HG03521 (cell line): ENCODE measurements around the gene LAMP1.
"Not testable (repeated sequence)": the region's sequence is repeated elsewhere in the genome, so short reads cannot be mapped to it uniquely, and the experiment has no call there.

Source experiments
- ATAC-seq: cut with Tn5 transposase; IDR thresholded peaks from one replicate; pipeline ENCODE4 v1.9.1; 2021; ENCODE audit warnings: mild to moderate bottlenecking, moderate library complexity; ENCODE audit not compliant: unreplicated experiment

LAMP1 gene

GRCh38 chr13:113354831-113355610 lies 58.0 kb downstream of the LAMP1 start:
- no peak for ATAC-seq

GRCh38 chr13:113355621-113356020 lies 58.6 kb downstream of the LAMP1 start:
- ATAC-seq, result no peak

GRCh38 chr13:113356596-113356995 lies 59.6 kb downstream of the LAMP1 start:
- no peak for ATAC-seq

- ATAC-seq, result no peak
These were observed 60.5 kb downstream of the LAMP1 start for GRCh38 chr13:113357529-113357928.

- ATAC-seq, result no peak
These were observed 61.7 kb downstream of the LAMP1 start for GRCh38 chr13:113358653-113359190.

GRCh38 chr13:113359571-113359970 lies 62.5 kb downstream of the LAMP1 start:
- ATAC-seq, result no peak

GRCh38 chr13:113360446-113360845 lies 63.4 kb downstream of the LAMP1 start:
- no peak for ATAC-seq

GRCh38 chr13:113361406-113361805 lies 64.4 kb downstream of the LAMP1 start:
- no peak for ATAC-seq

- ATAC-seq, result no peak
These were observed 67.4 kb downstream of the LAMP1 start for GRCh38 chr13:113364311-113364889.

GRCh38 chr13:113364901-113365582 lies 68.0 kb downstream of the LAMP1 start:
- no peak for ATAC-seq

- ATAC-seq, result no peak
These were observed 68.5 kb downstream of the LAMP1 start for GRCh38 chr13:113365583-113365970.

GRCh38 chr13:113365971-113366588 lies 69.0 kb downstream of the LAMP1 start:
- no peak for ATAC-seq

GRCh38 chr13:113367020-113367560 lies 70.1 kb downstream of the LAMP1 start:
- no peak for ATAC-seq

- ATAC-seq, result no peak
These were observed 70.7 kb downstream of the LAMP1 start for GRCh38 chr13:113367771-113368170.

- ATAC-seq, result not testable (repeated sequence)
These were observed 71.3 kb downstream of the LAMP1 start for GRCh38 chr13:113368353-113368752.

GRCh38 chr13:113369189-113369588 lies 72.2 kb downstream of the LAMP1 start:
- no peak for ATAC-seq

GRCh38 chr13:113369881-113370280 lies 72.8 kb downstream of the LAMP1 start:
- ATAC-seq, result no peak

GRCh38 chr13:113371061-113371460 lies 74.0 kb downstream of the LAMP1 start:
- ATAC-seq, result no peak

- not testable (repeated sequence) for ATAC-seq
These were observed 74.7 kb downstream of the LAMP1 start for GRCh38 chr13:113371701-113372100.
